Thyroid gland (tissue), 4 donors: ENCODE data around the gene EHBP1L1.

Source experiments
- CTCF ChIP-seq, 6 experiments: fragments of 200-600 bp in 3 of 6; fragments of 450-650 bp in 3 of 6; sonication (generic) in 3 of 6; IDR thresholded peaks; one replicate each; pipeline ENCODE4 v1.5.1; 2016 to 2019; ENCODE audit warnings: antibody characterized with exemption in 6 of 6, mild to moderate bottlenecking in 2 of 6, inconsistent platforms in 1 of 6, moderate library complexity in 1 of 6
- POLR2A ChIP-seq, 2 donors: fragments of 450-650 bp; IDR thresholded peaks; one replicate each; pipeline ENCODE4 v1.6.1; 2017; ENCODE audit warnings: antibody characterized with exemption in 2 of 2, mild to moderate bottlenecking in 2 of 2, moderate library complexity in 1 of 2

DNA sequence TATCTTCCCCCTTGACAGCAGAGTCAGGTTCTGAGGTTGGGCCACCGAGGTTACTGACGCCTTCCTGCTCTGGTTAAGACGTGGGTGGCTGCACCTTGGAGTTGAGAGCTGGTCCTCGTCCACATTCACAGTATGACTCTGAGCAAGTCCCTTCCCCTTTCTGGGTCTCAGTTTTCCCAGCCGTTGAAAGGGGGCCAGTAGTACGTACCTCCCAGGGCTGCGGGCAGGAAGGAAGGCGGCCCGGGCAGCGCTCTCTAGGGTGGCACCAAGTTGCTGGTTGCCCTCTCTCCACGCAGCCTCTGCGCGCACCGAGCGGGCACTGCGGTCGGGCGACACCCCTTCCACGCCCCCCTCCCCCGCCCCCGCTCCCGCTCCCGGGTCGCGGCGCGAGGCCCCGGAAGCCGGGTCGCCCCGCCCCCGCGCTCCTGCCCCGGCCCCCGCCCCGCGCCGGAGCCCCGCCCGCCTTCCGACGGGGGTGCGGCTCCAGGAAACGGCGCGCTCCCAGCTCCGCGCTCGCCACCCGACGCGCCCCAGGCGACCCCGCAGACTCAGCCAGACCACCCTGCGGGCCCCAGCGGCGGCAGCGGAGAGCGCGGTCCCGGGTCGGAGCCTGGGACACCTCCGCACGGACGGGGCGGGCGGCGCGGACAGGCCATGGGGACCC, at the start of gene EHBP1L1:
- TF ChIP-seq CTCF (IDR thresholded peaks at IDR 0.05) (no peak), POLR2A (IDR thresholded peaks at IDR 0.05) (no peak)
